ENCODE results near the gene PPP1R3F. TPM values are rescaled to one million over a fixed set of nuclear protein-coding genes. Genes with fewer than 3 reads are reported as not detected.

PPP1R3F gene
- total and polyA plus RNA-seq, 9 of the 15 experiments (the other 6 are each of a cell fraction or from before 2014, with no cell fraction given): 0.03 to 0.91 (median 0.43) TPM; not detected in 1

- TF ChIP-seq CREB3 (tag; conservative IDR thresholded peaks at IDR 0.05; ENCODE audit: low read depth) (no peak), BRCA1 (IDR thresholded peaks at IDR 0.05) (no peak), BRCA1 (CRISPR knock-in tag; IDR thresholded peaks at IDR 0.05) (no peak)
These were observed 39.1 kb downstream of the PPP1R3F start (continued) for GRCh38 chrX:49308604-49309269.

GRCh38 chrX:49309401-49309981 lies 39.9 kb downstream of the PPP1R3F start:
- no peaks in the 10 kb centered on the region for H3K79me2 ChIP-seq (ENCODE audit: control insufficient read depth, insufficient read depth, low read length)
- peak overlapping the region; percentile 83 for H3K4me2 ChIP-seq (ENCODE audit: insufficient read depth, low read length)
- ChIA-PET CTCF (ENCODE audit: low intra/inter-chr PET ratio) (no interaction called here), POLR2A (interaction anchor here (0.6 to 1.1 kb wide), 2 partner anchors 17 to 357 kb away, joined by 3 to 4 read pairs; no protein-coding TSS in a partner anchor)
- H3K9me3 ChIP-seq (replicated peaks; ENCODE audit: control insufficient read depth, insufficient read depth, low read depth, low read length): no peaks in the 10 kb centered on the region
- intact Hi-C loops (cut with micrococcal nuclease): no loop called here
- no peak overlapping the region for H3K27ac ChIP-seq (ENCODE audit: extremely low read depth, low read depth, low read length)
- peak overlapping the region in 1 of 2 experiments; percentile 53; a peak in 3 of 4 replicates for H3K9ac ChIP-seq (ENCODE audit: insufficient read depth in 1 of 2, low read depth in 2 of 2, low read length in 2 of 2)
- peak; percentile 78 for FAIRE-seq
- no TSS peak for BruUV-seq (replicated peaks)
- peak overlapping the region; percentile 92 for H2AFZ ChIP-seq (ENCODE audit: low read depth, low read length)
- TF ChIP-seq GATAD2A (IDR thresholded peaks at IDR 0.05) (no peak), ATF7 (IDR thresholded peaks at IDR 0.05) (0 out of 2 replicates have a peak, but pooled peaks have one; percentile 4)
- H4K20me1 ChIP-seq (replicated peaks; ENCODE audit: control insufficient read depth, insufficient read depth, low read length): no peaks in the 10 kb centered on the region
- WGBS (ENCODE audit: insufficient coverage, low coverage, missing lambda C conversion rate): 31% methylated on average over 8 of the region's 8 CpGs
- no peaks in the 10 kb centered on the region for H3K9me1 ChIP-seq (ENCODE audit: control insufficient read depth, insufficient read depth, low read length)
- in situ Hi-C loops (cut with MboI): loop anchor here (10.0 kb wide), 1 partner anchor 255 kb away; the partner anchor contains the start of gene GAGE12F
- no peaks in the 10 kb centered on the region for H3K27me3 ChIP-seq (ENCODE audit: control insufficient read depth in 2 of 2, insufficient read depth in 2 of 2, low read length in 2 of 2)
- H3K4me1 ChIP-seq (replicated peaks in 1 of 2; ENCODE audit: control insufficient read depth in 2 of 2, insufficient read depth in 2 of 2, low read length in 2 of 2): peaks cover 10 to 11% of the 10 kb centered on the region in 2 experiments; a peak in 4 of 5 replicates
- ATAC-seq: peak; percentile 14; the same call in 2 of the 3 replicates
- H3K36me3 ChIP-seq (ENCODE audit: control insufficient read depth, insufficient read depth, low read length): no peaks in the 10 kb centered on the region
- no peak overlapping the region for H3K4me3 ChIP-seq
- no peak for DNase-seq (ENCODE audit: extremely low read depth in 1 of 4, low spot score in 3 of 4)

Data from K562 (cell line).